CD4-positive, CD25-positive, alpha-beta regulatory T cell (primary cell): ENCODE measurements around the gene PCSK5. TPM values are rescaled to one million over a fixed set of nuclear protein-coding genes. Genes with fewer than 3 reads are reported as not detected.

ENCODE experiments used
- ATAC-seq, 2 donors: fragments of 150-1000 bp; cut with Tn5 transposase; one replicate each; pipeline ENCODE4 v1.10.0; 2021; ENCODE audit warnings: low read depth in 2 of 2, moderate number of reproducible peaks in 2 of 2, moderate library complexity in 1 of 2
- DNase-seq, 3 donors: peaks; one replicate each; pipeline versions ENCODE4 v3.0.0 to v3.0.0-alpha.2; 2012 to 2022; ENCODE audit warnings: mixed read lengths in 1 of 3
- H3K27ac ChIP-seq: one replicate; pipeline ENCODE4 v1.7.0; 2013; ENCODE audit warnings: mild to moderate bottlenecking, low read length; ENCODE audit not compliant: insufficient read depth, poor library complexity, severe bottlenecking
- H3K27me3 ChIP-seq: one replicate; pipeline ENCODE4 v1.7.0; 2013; ENCODE audit warnings: low read length; ENCODE audit not compliant: control insufficient read depth, insufficient read depth
- H3K36me3 ChIP-seq: one replicate; pipeline ENCODE4 v1.7.0; 2013; ENCODE audit warnings: mild to moderate bottlenecking, low read length, moderate library complexity; ENCODE audit not compliant: control insufficient read depth, insufficient read depth
- H3K4me1 ChIP-seq: 2 replicates; pipeline ENCODE4 v1.7.0; 2013; ENCODE audit warnings: mild to moderate bottlenecking, low read length; ENCODE audit not compliant: insufficient read depth, control insufficient read depth, poor library complexity, severe bottlenecking
- H3K4me3 ChIP-seq: one replicate; pipeline ENCODE4 v1.7.0; 2013; ENCODE audit warnings: low read depth, mild to moderate bottlenecking, low read length, moderate library complexity
- H3K9me3 ChIP-seq, 2 experiments: 1 replicate in 1 of 2; 2 replicates in 1 of 2; pipeline ENCODE4 v1.7.0; 2013; ENCODE audit warnings: low read length in 2 of 2, mild to moderate bottlenecking in 1 of 2, moderate library complexity in 1 of 2; ENCODE audit not compliant: control insufficient read depth in 2 of 2
- H3K27ac Mint-ChIP-seq, 3 donors: one replicate each; pipeline ENCODE4 v1.8.0; 2020 to 2022; ENCODE audit warnings: mild to moderate bottlenecking in 3 of 3, mixed read lengths in 3 of 3, moderate library complexity in 2 of 3
- H3K27me3 Mint-ChIP-seq: one replicate; pipeline ENCODE4 v1.8.0; 2022; ENCODE audit warnings: mild to moderate bottlenecking, mixed read lengths
- H3K36me3 Mint-ChIP-seq: one replicate; pipeline ENCODE4 v1.8.0; 2020; ENCODE audit warnings: mixed read lengths
- H3K4me1 Mint-ChIP-seq, 4 donors: one replicate each; pipeline ENCODE4 v1.8.0; 2020 to 2022; ENCODE audit warnings: mixed read lengths in 4 of 4, mild to moderate bottlenecking in 1 of 4
- H3K4me3 Mint-ChIP-seq, 4 donors: one replicate each; pipeline ENCODE4 v1.8.0; 2020 to 2022; ENCODE audit warnings: mild to moderate bottlenecking in 4 of 4, mixed read lengths in 4 of 4, moderate library complexity in 3 of 4
- H3K9me3 Mint-ChIP-seq, 7 donors: one replicate each; pipeline ENCODE4 v1.8.0; 2020 to 2022; ENCODE audit warnings: mixed read lengths in 7 of 7, mild to moderate bottlenecking in 3 of 7, moderate library complexity in 2 of 7
- polyA plus RNA-seq, 4 donors: library from polyadenylated mRNA; unstranded; fragments of 300-500 nt; fragmentation: Illumina TruSeq; gene quantifications; one replicate each; pipeline ENCODE4 v1.2.3, GENCODE V29; 2021
- total RNA-seq: library from RNA; stranded (reverse); gene quantifications from one replicate; pipeline ENCODE4 v1.2.3, GENCODE V29; 2022

PCSK5 gene
- total and polyA plus RNA-seq, 5 donors from 2014 or later, result 0.47 to 2.7 (median 2.0) TPM

- no peaks in the 10 kb centered on the region for H3K9me3 ChIP-seq
- no peak overlapping the region for H3K27ac ChIP-seq
- no peaks in the 10 kb centered on the region for H3K27me3 Mint-ChIP-seq
- DNase-seq, result no peak
- no peaks in the 10 kb centered on the region for H3K36me3 ChIP-seq
- no peak overlapping the region for H3K4me3 ChIP-seq
- H3K27me3 ChIP-seq, result no peaks in the 10 kb centered on the region
- H3K4me1 Mint-ChIP-seq, result peaks cover 0 to 3% (median 0%) of the 10 kb centered on the region in 4 donors
- no peaks in the 10 kb centered on the region for H3K4me1 ChIP-seq
- H3K27ac Mint-ChIP-seq, result no peak overlapping the region
- ATAC-seq, result no peak
- peaks cover 0 to 3% (median 0%) of the 10 kb centered on the region in 7 donors for H3K9me3 Mint-ChIP-seq
- no peak overlapping the region for H3K4me3 Mint-ChIP-seq
- H3K36me3 Mint-ChIP-seq, result no peaks in the 10 kb centered on the region
These were observed 197.5 kb downstream of the PCSK5 start for GRCh38 chr9:76087976-76088375.

- no peak for ATAC-seq
- peaks cover 0 to 3% (median 0%) of the 10 kb centered on the region in 4 donors for H3K4me1 Mint-ChIP-seq
- Histone ChIP-seq H3K27ac (no peak overlapping the region), H3K9me3 (no peaks in the 10 kb centered on the region), H3K4me1 (no peaks in the 10 kb centered on the region), H3K4me3 (no peak overlapping the region), H3K27me3 (no peaks in the 10 kb centered on the region), H3K36me3 (no peaks in the 10 kb centered on the region)
- no peak overlapping the region for H3K27ac Mint-ChIP-seq
- no peak overlapping the region for H3K4me3 Mint-ChIP-seq
- DNase-seq, result no peak
- H3K27me3 Mint-ChIP-seq, result no peaks in the 10 kb centered on the region
- peaks cover 0 to 2% (median 0%) of the 10 kb centered on the region in 7 donors for H3K9me3 Mint-ChIP-seq
- H3K36me3 Mint-ChIP-seq, result no peaks in the 10 kb centered on the region
These were observed 199.9 kb downstream of the PCSK5 start for GRCh38 chr9:76090330-76090729.

DNA sequence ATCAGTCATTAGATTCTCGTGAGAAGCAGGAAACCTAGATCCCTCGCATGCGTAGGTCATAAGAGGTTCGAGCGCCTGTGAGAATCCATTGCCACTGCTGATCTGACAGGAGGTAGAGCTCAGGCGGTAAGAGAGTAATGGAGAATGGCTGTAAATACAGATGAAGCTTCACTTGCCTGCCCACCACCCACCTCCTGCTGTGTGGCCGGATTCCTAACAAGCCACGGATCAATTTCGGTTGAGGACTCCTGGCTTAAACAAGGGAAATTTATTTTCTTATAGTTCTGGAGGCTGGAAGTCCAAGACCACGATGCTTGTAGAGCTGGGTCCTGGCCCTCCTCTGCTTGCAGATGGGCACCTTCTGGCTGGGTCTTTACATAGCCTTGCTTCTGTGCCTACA is 200.4 kb downstream of the PCSK5 start:
- Mint-ChIP-seq H3K27me3 (no peaks in the 10 kb centered on the region), H3K27ac (no peak overlapping the region), H3K4me1 (peaks cover 0 to 3% (median 0%) of the 10 kb centered on the region in 4 donors), H3K4me3 (no peak overlapping the region), H3K36me3 (no peaks in the 10 kb centered on the region), H3K9me3 (peaks cover 0 to 2% (median 0%) of the 10 kb centered on the region in 7 donors)
- Histone ChIP-seq H3K4me3 (no peak overlapping the region), H3K4me1 (no peaks in the 10 kb centered on the region), H3K27ac (no peak overlapping the region), H3K27me3 (no peaks in the 10 kb centered on the region), H3K36me3 (no peaks in the 10 kb centered on the region), H3K9me3 (no peaks in the 10 kb centered on the region)
- ATAC-seq (no peak), DNase-seq (no peak)

- Mint-ChIP-seq H3K4me1 (peaks cover 0 to 3% (median 0%) of the 10 kb centered on the region in 4 donors), H3K36me3 (no peaks in the 10 kb centered on the region), H3K4me3 (no peak overlapping the region), H3K27me3 (no peaks in the 10 kb centered on the region), H3K27ac (no peak overlapping the region), H3K9me3 (peaks cover 0 to 2% (median 0%) of the 10 kb centered on the region in 7 donors)
- H3K36me3 ChIP-seq, result no peaks in the 10 kb centered on the region
- no peak overlapping the region for H3K27ac ChIP-seq
- ATAC-seq, result no peak
- H3K4me3 ChIP-seq, result no peak overlapping the region
- no peaks in the 10 kb centered on the region for H3K9me3 ChIP-seq
- H3K4me1 ChIP-seq, result no peaks in the 10 kb centered on the region
- no peaks in the 10 kb centered on the region for H3K27me3 ChIP-seq
- DNase-seq, result no peak
These were observed 202.1 kb downstream of the PCSK5 start for GRCh38 chr9:76092572-76092971.

DNA sequence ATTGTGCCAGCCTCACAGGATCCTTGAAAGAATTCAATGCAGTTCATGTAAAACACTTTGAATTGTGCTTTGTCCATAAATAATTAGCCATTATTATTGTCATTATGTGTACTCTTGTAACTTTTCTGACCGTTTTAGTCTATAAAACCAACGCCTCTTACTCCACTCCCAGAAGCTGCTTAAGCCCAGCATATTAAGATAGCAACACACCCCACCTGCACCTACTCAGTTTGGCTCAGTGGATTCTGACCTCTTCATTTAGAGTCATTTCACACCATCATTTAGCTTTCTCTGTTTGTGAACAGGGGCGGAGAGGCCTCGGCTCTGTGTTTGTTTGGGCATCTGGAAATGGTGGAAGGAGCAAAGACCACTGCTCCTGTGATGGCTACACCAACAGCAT is 205.1 kb downstream of the PCSK5 start:
- no peak for DNase-seq
- H3K4me3 ChIP-seq, result no peak overlapping the region
- no peaks in the 10 kb centered on the region for H3K4me1 ChIP-seq
- peaks cover 0 to 3% (median 0%) of the 10 kb centered on the region in 4 donors for H3K4me1 Mint-ChIP-seq
- no peaks in the 10 kb centered on the region for H3K9me3 ChIP-seq
- H3K36me3 ChIP-seq, result no peaks in the 10 kb centered on the region
- H3K27me3 ChIP-seq, result no peaks in the 10 kb centered on the region
- no peak overlapping the region for H3K27ac Mint-ChIP-seq
- no peak overlapping the region for H3K27ac ChIP-seq
- H3K36me3 Mint-ChIP-seq, result no peaks in the 10 kb centered on the region
- no peak overlapping the region for H3K4me3 Mint-ChIP-seq
- no peaks in the 10 kb centered on the region for H3K27me3 Mint-ChIP-seq
- no peak for ATAC-seq
- H3K9me3 Mint-ChIP-seq, result peaks cover 0 to 2% (median 0%) of the 10 kb centered on the region in 7 donors

DNA sequence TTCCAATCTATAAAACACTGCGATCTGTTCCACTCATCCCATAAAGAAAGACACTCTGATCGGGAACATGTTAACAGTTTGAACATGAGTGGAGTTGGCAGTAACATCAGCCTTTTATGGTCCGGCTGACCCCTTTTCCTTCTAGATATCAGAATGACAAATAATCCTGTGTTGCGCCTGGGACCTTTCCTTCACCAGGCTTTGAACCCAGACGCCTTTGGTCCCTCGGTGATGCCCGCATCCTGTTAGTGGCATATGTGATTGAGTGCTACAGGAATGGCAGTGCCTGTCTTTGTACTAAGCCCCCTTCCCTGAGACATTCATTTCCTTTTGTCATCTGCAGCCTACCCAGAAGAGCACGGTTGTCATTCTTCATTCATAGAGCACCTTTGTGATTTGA is 209.0 kb downstream of the PCSK5 start:
- H3K4me1 Mint-ChIP-seq, result peaks cover 0 to 3% (median under 1%) of the 10 kb centered on the region in 4 donors
- peaks cover 9% of the 10 kb centered on the region for H3K36me3 Mint-ChIP-seq

GRCh38 chr9:76101075-76101474 is 210.6 kb downstream of the PCSK5 start:
- no peaks in the 10 kb centered on the region for H3K36me3 ChIP-seq
- ATAC-seq (no peak), DNase-seq (no peak)
- no peak overlapping the region for H3K4me3 Mint-ChIP-seq
- H3K27ac ChIP-seq, result no peak overlapping the region
- peaks cover 0 to 2% (median 0%) of the 10 kb centered on the region in 7 donors for H3K9me3 Mint-ChIP-seq
- peaks cover 9% of the 10 kb centered on the region for H3K36me3 Mint-ChIP-seq
- no peak overlapping the region for H3K27ac Mint-ChIP-seq
- H3K4me1 ChIP-seq, result no peaks in the 10 kb centered on the region
- no peak overlapping the region for H3K4me3 ChIP-seq
- H3K27me3 Mint-ChIP-seq, result peaks cover 4% of the 10 kb centered on the region
- H3K4me1 Mint-ChIP-seq, result peaks cover 0 to 3% (median under 1%) of the 10 kb centered on the region in 4 donors
- H3K9me3 ChIP-seq, result no peaks in the 10 kb centered on the region
- H3K27me3 ChIP-seq, result no peaks in the 10 kb centered on the region

More for the DNA sequence above, 209.0 kb downstream of the PCSK5 start:
- H3K27me3 ChIP-seq, result no peaks in the 10 kb centered on the region
- no peak for DNase-seq
- no peak overlapping the region for H3K4me3 Mint-ChIP-seq
- peaks cover 0 to 2% (median 0%) of the 10 kb centered on the region in 7 donors for H3K9me3 Mint-ChIP-seq
- H3K36me3 ChIP-seq, result no peaks in the 10 kb centered on the region
- no peak overlapping the region for H3K4me3 ChIP-seq
- no peak overlapping the region for H3K27ac Mint-ChIP-seq
- H3K4me1 ChIP-seq, result no peaks in the 10 kb centered on the region
- no peaks in the 10 kb centered on the region for H3K9me3 ChIP-seq
- no peak for ATAC-seq
- H3K27ac ChIP-seq, result no peak overlapping the region
- peaks cover 4% of the 10 kb centered on the region for H3K27me3 Mint-ChIP-seq

GRCh38 chr9:76101491-76101890 is 211.0 kb downstream of the PCSK5 start:
- Mint-ChIP-seq H3K9me3 (peaks cover 0 to 2% (median 0%) of the 10 kb centered on the region in 7 donors), H3K27me3 (peaks cover 4% of the 10 kb centered on the region), H3K27ac (no peak overlapping the region), H3K4me1 (peaks cover 0 to 3% (median under 1%) of the 10 kb centered on the region in 4 donors), H3K4me3 (no peak overlapping the region), H3K36me3 (peaks cover 9% of the 10 kb centered on the region)
- Histone ChIP-seq H3K4me3 (no peak overlapping the region), H3K36me3 (no peaks in the 10 kb centered on the region), H3K9me3 (no peaks in the 10 kb centered on the region), H3K27ac (no peak overlapping the region), H3K27me3 (no peaks in the 10 kb centered on the region), H3K4me1 (no peaks in the 10 kb centered on the region)
- ATAC-seq (no peak), DNase-seq (no peak)
